GM10266 (cell line): ENCODE results near the gene C17orf50.

Source experiments
- DNase-seq: peaks from one replicate; pipeline ENCODE4 v3.0.0; 2012; ENCODE audit errors: extremely low spot score
- CTCF ChIP-seq: IDR thresholded peaks from 2 replicates; pipeline ENCODE4 v1.5.1; 2012; ENCODE audit warnings: mild to moderate bottlenecking, low read depth; ENCODE audit not compliant: control insufficient read depth, insufficient read depth; ENCODE audit errors: missing control alignments

Gene C17orf50

GRCh38 chr17:35733366-35733765 lies 27.3 kb upstream of the C17orf50 start:
- no peak for TF ChIP-seq CTCF
- peak; percentile 26 for DNase-seq

- no peak for DNase-seq
- TF ChIP-seq CTCF: no peak
Measured at GRCh38 chr17:35734396-35734795, 26.3 kb upstream of the C17orf50 start.

GRCh38 chr17:35735036-35735805 lies 25.5 kb upstream of the C17orf50 start:
- DNase-seq: no peak
- no peak for TF ChIP-seq CTCF

GRCh38 chr17:35736236-35736635 lies 24.5 kb upstream of the C17orf50 start:
- TF ChIP-seq CTCF: no peak
- DNase-seq: no peak

- DNase-seq: peak; percentile 59
- TF ChIP-seq CTCF: no peak
Measured at GRCh38 chr17:35738519-35739133, 22.1 kb upstream of the C17orf50 start.

GRCh38 chr17:35740216-35740615 lies 20.5 kb upstream of the C17orf50 start:
- no peak for TF ChIP-seq CTCF
- no peak for DNase-seq

GRCh38 chr17:35740997-35741931 lies 19.4 kb upstream of the C17orf50 start:
- no peak for TF ChIP-seq CTCF
- DNase-seq: peak; percentile 27
